ENCODE data around the gene ZNF175. TPM values are rescaled to one million over a fixed set of nuclear protein-coding genes. Genes with fewer than 3 reads are reported as not detected.

ZNF175 gene
- total RNA-seq, 1 donor from 2014 or later, result 17.1 TPM

DNA sequence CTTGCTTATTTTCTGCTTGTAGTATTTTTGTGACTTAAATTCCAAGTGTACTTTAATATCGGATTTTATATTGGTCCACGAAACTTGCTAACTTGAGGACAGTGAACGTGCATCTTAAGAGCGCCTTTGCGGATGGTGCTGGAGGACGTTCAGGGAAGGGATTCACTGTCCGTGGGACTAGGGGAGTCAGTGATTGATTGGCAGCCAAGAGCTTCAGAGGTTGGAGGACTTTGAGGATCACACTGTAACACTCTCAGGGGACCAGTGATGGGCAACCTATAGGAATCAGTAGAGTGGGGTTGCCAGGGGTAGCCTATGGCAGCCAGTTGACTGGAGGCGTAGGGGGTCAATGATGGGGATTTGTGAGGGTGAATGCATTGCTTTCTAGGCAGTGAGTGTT lies 516 bp downstream of the ZNF175 start:
- TF ChIP-seq, protein P1, sequence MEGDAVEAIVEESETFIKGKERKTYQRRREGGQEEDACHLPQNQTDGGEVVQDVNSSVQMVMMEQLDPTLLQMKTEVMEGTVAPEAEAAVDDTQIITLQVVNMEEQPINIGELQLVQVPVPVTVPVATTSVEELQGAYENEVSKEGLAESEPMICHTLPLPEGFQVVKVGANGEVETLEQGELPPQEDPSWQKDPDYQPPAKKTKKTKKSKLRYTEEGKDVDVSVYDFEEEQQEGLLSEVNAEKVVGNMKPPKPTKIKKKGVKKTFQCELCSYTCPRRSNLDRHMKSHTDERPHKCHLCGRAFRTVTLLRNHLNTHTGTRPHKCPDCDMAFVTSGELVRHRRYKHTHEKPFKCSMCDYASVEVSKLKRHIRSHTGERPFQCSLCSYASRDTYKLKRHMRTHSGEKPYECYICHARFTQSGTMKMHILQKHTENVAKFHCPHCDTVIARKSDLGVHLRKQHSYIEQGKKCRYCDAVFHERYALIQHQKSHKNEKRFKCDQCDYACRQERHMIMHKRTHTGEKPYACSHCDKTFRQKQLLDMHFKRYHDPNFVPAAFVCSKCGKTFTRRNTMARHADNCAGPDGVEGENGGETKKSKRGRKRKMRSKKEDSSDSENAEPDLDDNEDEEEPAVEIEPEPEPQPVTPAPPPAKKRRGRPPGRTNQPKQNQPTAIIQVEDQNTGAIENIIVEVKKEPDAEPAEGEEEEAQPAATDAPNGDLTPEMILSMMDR (IDR thresholded peaks at IDR 0.05), result no peak
- no peaks in the 10 kb centered on the region for H3K27me3 ChIP-seq (ENCODE audit: low read depth)
- no peak for DNase-seq
- H3K4me1 ChIP-seq, result peaks cover 22% of the 10 kb centered on the region
- peaks cover 30% of the 10 kb centered on the region for H3K36me3 ChIP-seq
- peak overlapping the region; percentile 64 for H3K4me3 ChIP-seq
- H3K27ac ChIP-seq, result peak overlapping the region; percentile 54
- intact Hi-C loops (cut with DNase I), result no loop called here
- ATAC-seq, result peak; percentile 12 to 32
- H3K9me3 ChIP-seq, result no peaks in the 10 kb centered on the region

DNA sequence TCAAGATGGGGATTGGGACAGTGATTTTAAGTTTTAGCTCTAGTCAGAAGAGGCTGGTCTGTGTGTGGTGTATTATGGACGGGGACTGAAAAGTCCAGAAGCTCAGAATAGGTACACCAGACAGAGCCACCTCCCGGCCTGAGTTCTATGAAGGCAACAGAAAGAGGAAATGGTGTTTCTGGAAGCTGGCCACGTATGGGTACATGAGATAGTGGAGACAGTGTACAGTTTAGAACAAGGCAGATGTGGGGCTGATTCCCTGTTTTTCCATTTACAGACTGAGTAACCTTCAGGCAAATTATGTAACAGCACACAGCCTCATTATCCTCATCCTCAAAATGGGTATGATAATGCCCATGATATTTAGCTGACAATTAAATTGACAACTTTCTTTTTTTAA lies 1.3 kb downstream of the ZNF175 start:
- H3K9me3 ChIP-seq, result no peaks in the 10 kb centered on the region
- TF ChIP-seq, protein P1 (IDR thresholded peaks at IDR 0.05), result no peak
- ATAC-seq, result no peak
- no peak for DNase-seq
- intact Hi-C loops (cut with DNase I), result no loop called here
- peaks cover 22% of the 10 kb centered on the region for H3K4me1 ChIP-seq
- H3K27ac ChIP-seq, result no peak overlapping the region
- H3K36me3 ChIP-seq, result peaks cover 38% of the 10 kb centered on the region
- H3K4me3 ChIP-seq, result peak overlapping the region; percentile 64
- no peaks in the 10 kb centered on the region for H3K27me3 ChIP-seq (ENCODE audit: low read depth)

DNA sequence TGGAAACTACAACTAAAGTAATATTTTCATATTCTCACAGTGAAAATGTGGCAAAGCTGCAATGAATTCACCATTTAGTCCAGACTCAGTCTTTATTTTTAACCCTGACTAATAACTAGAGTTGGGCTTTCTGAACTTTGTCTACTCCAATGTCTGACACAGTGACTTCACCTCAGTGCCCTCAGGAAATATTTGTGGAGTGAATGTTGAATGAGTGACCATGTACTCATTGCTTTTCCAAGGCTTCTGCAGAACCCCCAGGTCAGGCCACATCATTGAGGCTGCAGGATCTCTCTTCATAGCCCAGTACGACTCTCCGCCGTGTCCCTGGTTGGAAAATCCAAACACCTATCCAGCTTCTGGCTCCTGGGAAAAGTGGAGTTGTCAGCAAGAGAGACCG lies 1.8 kb downstream of the ZNF175 start:
- no peak overlapping the region for H3K27ac ChIP-seq
- H3K27me3 ChIP-seq (ENCODE audit: low read depth), result no peaks in the 10 kb centered on the region
- H3K36me3 ChIP-seq, result peaks cover 38% of the 10 kb centered on the region
- intact Hi-C loops (cut with DNase I), result no loop called here
- DNase-seq (no peak), ATAC-seq (no peak)
- TF ChIP-seq, protein P1 (IDR thresholded peaks at IDR 0.05), result no peak
- H3K4me1 ChIP-seq, result peaks cover 22% of the 10 kb centered on the region
- no peaks in the 10 kb centered on the region for H3K9me3 ChIP-seq
- no peak overlapping the region for H3K4me3 ChIP-seq

DNA sequence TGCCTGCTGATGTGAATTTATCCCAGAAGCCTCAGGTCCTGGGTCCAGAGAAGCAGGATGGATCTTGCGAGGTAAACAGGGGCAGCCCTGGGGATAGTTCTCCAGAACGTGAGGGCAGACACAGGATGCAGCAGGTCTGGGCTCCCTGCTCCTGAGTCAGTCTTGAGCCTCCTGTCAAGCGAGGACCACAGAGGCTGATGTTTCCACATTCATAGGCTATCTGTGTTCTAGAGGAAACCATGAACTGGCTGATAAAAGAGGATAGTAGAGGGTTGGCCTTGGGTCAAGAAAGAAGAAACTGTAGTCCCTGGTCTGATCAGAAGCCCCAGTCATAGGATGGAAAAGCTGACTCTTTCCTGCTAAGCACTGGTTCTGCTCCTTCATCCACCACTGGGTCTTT lies 2.2 kb downstream of the ZNF175 start:
- no peak for ATAC-seq
- TF ChIP-seq, protein P1 (IDR thresholded peaks at IDR 0.05), result no peak

DNA sequence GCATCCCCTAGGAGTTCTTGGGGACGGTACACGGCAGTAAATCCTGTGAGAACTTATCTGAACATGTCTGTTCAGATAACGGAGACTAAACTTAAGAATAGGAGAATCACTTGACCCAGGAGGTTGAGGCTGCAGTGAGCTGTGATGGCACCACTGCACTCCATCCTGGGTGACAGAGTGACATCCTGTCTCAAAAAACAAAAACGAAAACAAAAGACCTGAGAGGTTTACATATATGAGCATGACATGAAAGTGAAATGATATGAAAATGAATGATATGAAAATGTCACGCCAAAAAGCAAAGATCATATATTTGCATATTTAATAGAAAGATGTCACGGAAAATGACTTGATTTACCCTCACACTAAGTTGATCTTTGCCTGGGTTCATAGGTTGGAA lies 5.8 kb downstream of the ZNF175 start:
- intact Hi-C loops (cut with DNase I), result no loop called here
- ATAC-seq, result no peak
- H3K4me3 ChIP-seq, result no peak overlapping the region
- H3K36me3 ChIP-seq, result peaks cover 67% of the 10 kb centered on the region
- TF ChIP-seq, protein P1 (IDR thresholded peaks at IDR 0.05), result no peak
- no peaks in the 10 kb centered on the region for H3K9me3 ChIP-seq
- no peak for DNase-seq
- H3K4me1 ChIP-seq, result peaks cover 20% of the 10 kb centered on the region
- no peaks in the 10 kb centered on the region for H3K27me3 ChIP-seq (ENCODE audit: low read depth)
- no peak overlapping the region for H3K27ac ChIP-seq

More for the DNA sequence above, 2.2 kb downstream of the ZNF175 start:
- no peak overlapping the region for H3K27ac ChIP-seq
- no peaks in the 10 kb centered on the region for H3K9me3 ChIP-seq
- no peak overlapping the region for H3K4me3 ChIP-seq
- peaks cover 41% of the 10 kb centered on the region for H3K36me3 ChIP-seq
- no peaks in the 10 kb centered on the region for H3K27me3 ChIP-seq (ENCODE audit: low read depth)
- no peak for DNase-seq
- peaks cover 22% of the 10 kb centered on the region for H3K4me1 ChIP-seq
- intact Hi-C loops (cut with DNase I), result no loop called here
